GM19023 (cell line): ENCODE measurements around the gene CNKSR1.
A peak's percentile ranks its signal among the peaks of the same experiment; 100 is the strongest.

Source experiments
- ATAC-seq: cut with Tn5 transposase; IDR thresholded peaks from one replicate; pipeline ENCODE4 v1.9.1; 2021; ENCODE audit warnings: mild to moderate bottlenecking, moderate library complexity; ENCODE audit not compliant: unreplicated experiment

Gene CNKSR1

GRCh38 chr1:26160527-26161414 is 16.5 kb upstream of the CNKSR1 start:
- no peak for ATAC-seq

- ATAC-seq: no peak
These were observed 15.7 kb upstream of the CNKSR1 start for GRCh38 chr1:26161415-26162219.

- ATAC-seq: no peak
These were observed 15.0 kb upstream of the CNKSR1 start for GRCh38 chr1:26162220-26162709.

- no peak for ATAC-seq
These were observed 13.6 kb upstream of the CNKSR1 start for GRCh38 chr1:26163684-26164035.

- ATAC-seq: no peak
These were observed 13.0 kb upstream of the CNKSR1 start for GRCh38 chr1:26164036-26164860.

- no peak for ATAC-seq
These were observed 12.1 kb upstream of the CNKSR1 start for GRCh38 chr1:26164861-26165842.

GRCh38 chr1:26166719-26167281 is 10.5 kb upstream of the CNKSR1 start:
- ATAC-seq: no peak

- ATAC-seq: no peak
These were observed 8.7 kb upstream of the CNKSR1 start, which contains the start of gene C1orf232 for GRCh38 chr1:26168410-26169197. Gene C1orf232, minus strand, starts transcription at chr1:26168963. Its CDS starts 464 bp downstream, at chr1:26168499.

GRCh38 chr1:26169198-26169554 is 8.1 kb upstream of the CNKSR1 start:
- no peak for ATAC-seq

GRCh38 chr1:26169669-26170471 is 7.4 kb upstream of the CNKSR1 start, which contains the start of gene ZNF593:
Gene ZNF593, plus strand, starts transcription at chr1:26169908. Its CDS starts 76 bp downstream, at chr1:26169984.
- peak; percentile 90 for ATAC-seq

GRCh38 chr1:26170472-26170821 is 6.8 kb upstream of the CNKSR1 start:
- ATAC-seq: no peak

GRCh38 chr1:26171084-26172072 is 5.9 kb upstream of the CNKSR1 start, which contains the start of gene ZNF593OS:
Gene ZNF593OS, minus strand, starts transcription at chr1:26171832. Its CDS starts 171 bp downstream, at chr1:26171661.
- no peak for ATAC-seq

- no peak for ATAC-seq
These were observed 1.9 kb upstream of the CNKSR1 start for GRCh38 chr1:26175346-26175745.

- ATAC-seq: no peak
These were observed 2.8 kb downstream of the CNKSR1 start for GRCh38 chr1:26180010-26180506.

GRCh38 chr1:26181586-26182382 is 4.5 kb downstream of the CNKSR1 start:
- ATAC-seq: no peak

GRCh38 chr1:26182383-26182696 is 5.0 kb downstream of the CNKSR1 start:
- ATAC-seq: no peak
